Activated B cell treated with CpG ODN at 0.5 μM for 24 hours (primary cell): ENCODE results near the gene MAP1B. TPM values are rescaled to one million over a fixed set of nuclear protein-coding genes. Genes with fewer than 3 reads are reported as not detected.

Source experiments
- ATAC-seq: fragments of 200-7000 bp; cut with Tn5 transposase; one replicate; pipeline ENCODE4 v1.10.0; 2021; ENCODE audit warnings: low read depth, mild to moderate bottlenecking, moderate library complexity
- CTCF ChIA-PET: fragments of 350-600 bp; sonication (Branson Sonifier 250); formaldehyde crosslinking; loops from one replicate; lab custom pipeline; 2021; ENCODE audit warnings: antibody characterized with exemption; lab: Charles Lee
- POLR2A ChIA-PET: fragments of 350-600 bp; sonication (Branson Sonifier 250); formaldehyde crosslinking; loops from one replicate; lab custom pipeline; 2021; ENCODE audit warnings: antibody characterized with exemption; lab: Charles Lee
- DNase-seq: peaks from one replicate; pipeline ENCODE4 v3.0.0; 2022
- H3K27ac Mint-ChIP-seq: one replicate; pipeline ENCODE4 v1.8.0; 2020; ENCODE audit warnings: mixed read lengths
- H3K27me3 Mint-ChIP-seq: one replicate; pipeline ENCODE4 v1.8.0; 2021; ENCODE audit warnings: mixed read lengths
- H3K36me3 Mint-ChIP-seq: one replicate; pipeline ENCODE4 v1.8.0; 2021; ENCODE audit warnings: low read depth, mixed read lengths
- H3K4me1 Mint-ChIP-seq: one replicate; pipeline ENCODE4 v1.8.0; 2021; ENCODE audit warnings: mixed read lengths
- H3K4me3 Mint-ChIP-seq: one replicate; pipeline ENCODE4 v1.8.0; 2020; ENCODE audit warnings: mild to moderate bottlenecking, mixed read lengths
- H3K9me3 Mint-ChIP-seq: one replicate; pipeline ENCODE4 v1.8.0; 2020; ENCODE audit warnings: mixed read lengths
- CTCF ChIP-seq: fragments of 200-600 bp; IDR thresholded peaks from one replicate; pipeline ENCODE4 v1.8.0; 2022; ENCODE audit warnings: antibody characterized with exemption, mild to moderate bottlenecking
- intact Hi-C: fragments of 100-400 bp; cut with micrococcal nuclease; formaldehyde crosslinking; loops from one replicate; pipeline ENCODE4 v1.15.1; 2024
- total RNA-seq: library from RNA; stranded (reverse); gene quantifications from 2 replicates; pipeline ENCODE4 v1.2.3, GENCODE V29; 2022

MAP1B gene
- total RNA-seq, 1 donor from 2014 or later, result 0.09 TPM

GRCh38 chr5:72237415-72237814 is 130.1 kb downstream of the MAP1B start:
- DNase-seq (no peak), ATAC-seq (no peak)
- H3K36me3 Mint-ChIP-seq, result peaks cover 60% of the 10 kb centered on the region
- H3K27me3 Mint-ChIP-seq, result no peaks in the 10 kb centered on the region
- intact Hi-C loops, result no loop called here
- no peak overlapping the region for H3K27ac Mint-ChIP-seq
- H3K9me3 Mint-ChIP-seq, result no peaks in the 10 kb centered on the region
- POLR2A ChIA-PET, result no interaction called here
- CTCF ChIA-PET, result no interaction called here
- peaks cover 18% of the 10 kb centered on the region for H3K4me1 Mint-ChIP-seq
- H3K4me3 Mint-ChIP-seq, result no peak overlapping the region
- no peak for TF ChIP-seq CTCF

GRCh38 chr5:72237879-72238278 is 130.6 kb downstream of the MAP1B start:
- DNase-seq (no peak), ATAC-seq (no peak)
- ChIA-PET POLR2A (no interaction called here), CTCF (no interaction called here)
- peaks cover 56% of the 10 kb centered on the region for H3K36me3 Mint-ChIP-seq
- H3K4me1 Mint-ChIP-seq, result peaks cover 16% of the 10 kb centered on the region
- no peaks in the 10 kb centered on the region for H3K9me3 Mint-ChIP-seq
- no peak overlapping the region for H3K27ac Mint-ChIP-seq
- H3K27me3 Mint-ChIP-seq, result no peaks in the 10 kb centered on the region
- TF ChIP-seq CTCF, result no peak
- no peak overlapping the region for H3K4me3 Mint-ChIP-seq
- intact Hi-C loops, result no loop called here

- CTCF ChIA-PET, result interaction anchor here (0.6 kb wide), 1 partner anchor 70 kb away, joined by 3 read pairs; no protein-coding TSS in a partner anchor
- Mint-ChIP-seq H3K36me3 (peaks cover 51% of the 10 kb centered on the region), H3K4me3 (no peak overlapping the region), H3K9me3 (no peaks in the 10 kb centered on the region), H3K27ac (no peak overlapping the region), H3K4me1 (peaks cover 14% of the 10 kb centered on the region), H3K27me3 (no peaks in the 10 kb centered on the region)
- no peak for DNase-seq
- POLR2A ChIA-PET, result no interaction called here
- TF ChIP-seq CTCF, result no peak
- intact Hi-C loops, result no loop called here
- no peak for ATAC-seq
Observed at GRCh38 chr5:72238712-72239445, 131.6 kb downstream of the MAP1B start.

GRCh38 chr5:72241346-72242003 is 134.2 kb downstream of the MAP1B start:
- CTCF ChIA-PET, result no interaction called here

More at GRCh38 chr5:72241346-72242003, 134.2 kb downstream of the MAP1B start:
- POLR2A ChIA-PET, result no interaction called here
- Mint-ChIP-seq H3K4me1 (no peaks in the 10 kb centered on the region), H3K27ac (no peak overlapping the region), H3K9me3 (no peaks in the 10 kb centered on the region), H3K36me3 (peaks cover 36% of the 10 kb centered on the region), H3K27me3 (no peaks in the 10 kb centered on the region), H3K4me3 (no peak overlapping the region)
- ATAC-seq (no peak), DNase-seq (no peak)
- TF ChIP-seq CTCF, result no peak
- intact Hi-C loops, result no loop called here
